Measurements from ENCODE around the gene RPL5.

Gene RPL5

GRCh38 chr1:92820551-92820950 is 11.3 kb upstream of the RPL5 start:
- TF ChIP-seq HIC1 (tag by site-specific recombination; IDR thresholded peaks at IDR 0.05) (no peak), ZBTB48 (tag by site-specific recombination; IDR thresholded peaks at IDR 0.05) (no peak), ZBTB21 (tag by site-specific recombination; IDR thresholded peaks at IDR 0.05) (no peak), ZNF404 (tag by site-specific recombination; IDR thresholded peaks at IDR 0.05) (no peak), ZNF791 (tag by site-specific recombination; IDR thresholded peaks at IDR 0.05) (no peak), ZNF121 (tag by site-specific recombination; IDR thresholded peaks at IDR 0.05) (no peak), GLIS1 (tag by site-specific recombination; IDR thresholded peaks at IDR 0.05) (no peak), ZNF202 (tag by site-specific recombination; IDR thresholded peaks at IDR 0.05; ENCODE audit: borderline replicate concordance) (no peak), ZNF114 (tag by site-specific recombination; IDR thresholded peaks at IDR 0.05) (no peak), ZBTB6 (tag by site-specific recombination; IDR thresholded peaks at IDR 0.05) (no peak), ZNF776 (tag by site-specific recombination; IDR thresholded peaks at IDR 0.05; ENCODE audit: borderline replicate concordance) (no peak), ZNF585B (tag by site-specific recombination; IDR thresholded peaks at IDR 0.05) (no peak), SETDB1 (IDR thresholded peaks at IDR 0.05; ENCODE audit: insufficient read length, low read length) (no peak), ZNF843 (tag by site-specific recombination; IDR thresholded peaks at IDR 0.05) (no peak), ZNF311 (tag by site-specific recombination; IDR thresholded peaks at IDR 0.05; ENCODE audit: borderline replicate concordance) (no peak), ZXDB (tag by site-specific recombination; IDR thresholded peaks at IDR 0.05) (no peak), ZNF692 (tag by site-specific recombination; IDR thresholded peaks at IDR 0.05) (no peak)
- TF ChIP-seq, protein P1, sequence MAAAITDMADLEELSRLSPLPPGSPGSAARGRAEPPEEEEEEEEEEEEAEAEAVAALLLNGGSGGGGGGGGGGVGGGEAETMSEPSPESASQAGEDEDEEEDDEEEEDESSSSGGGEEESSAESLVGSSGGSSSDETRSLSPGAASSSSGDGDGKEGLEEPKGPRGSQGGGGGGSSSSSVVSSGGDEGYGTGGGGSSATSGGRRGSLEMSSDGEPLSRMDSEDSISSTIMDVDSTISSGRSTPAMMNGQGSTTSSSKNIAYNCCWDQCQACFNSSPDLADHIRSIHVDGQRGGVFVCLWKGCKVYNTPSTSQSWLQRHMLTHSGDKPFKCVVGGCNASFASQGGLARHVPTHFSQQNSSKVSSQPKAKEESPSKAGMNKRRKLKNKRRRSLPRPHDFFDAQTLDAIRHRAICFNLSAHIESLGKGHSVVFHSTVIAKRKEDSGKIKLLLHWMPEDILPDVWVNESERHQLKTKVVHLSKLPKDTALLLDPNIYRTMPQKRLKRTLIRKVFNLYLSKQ (tag by site-specific recombination; IDR thresholded peaks at IDR 0.05; ENCODE audit: borderline replicate concordance) = no peak
- no peaks in the 10 kb centered on the region for H3K36me3 ChIP-seq (ENCODE audit: control insufficient read depth in 2 of 2, insufficient read depth in 1 of 2, low read length in 2 of 2)
- ChIA-PET CTCF (interaction anchor here (0.6 to 1.8 kb wide), 4 partner anchors 11 to 173 kb away, joined by 3 to 10 read pairs (median 5); partner anchors contain the start of gene RPL5), POLR2A (interaction anchor here (2.6 kb wide), 1 partner anchor 11 kb away, joined by 19 read pairs; the partner anchor contains the start of gene RPL5)
- H3K4me3 ChIP-seq (ENCODE audit: low read depth, low read length) = no peak overlapping the region
- H3K27ac ChIP-seq (ENCODE audit: extremely low read depth, low read depth, low read length) = no peak overlapping the region
- no peaks in the 10 kb centered on the region for H3K9me3 ChIP-seq (ENCODE audit: control insufficient read depth, insufficient read depth, low read depth, low read length)
- H3K4me1 ChIP-seq (ENCODE audit: control insufficient read depth, insufficient read depth, low read length) = no peaks in the 10 kb centered on the region

GRCh38 chr1:92822879-92823278 is 9.0 kb upstream of the RPL5 start:
- Histone ChIP-seq H3K4me3 (ENCODE audit: low read depth, low read length) (no peak overlapping the region), H3K36me3 (ENCODE audit: control insufficient read depth in 2 of 2, insufficient read depth in 1 of 2, low read length in 2 of 2) (no peaks in the 10 kb centered on the region), H3K4me1 (ENCODE audit: control insufficient read depth, insufficient read depth, low read length) (no peaks in the 10 kb centered on the region), H3K27ac (ENCODE audit: extremely low read depth, low read depth, low read length) (no peak overlapping the region), H3K9me3 (ENCODE audit: control insufficient read depth, insufficient read depth, low read depth, low read length) (no peaks in the 10 kb centered on the region)
- CTCF ChIA-PET = interaction anchor here (0.6 kb wide), 1 partner anchor 32 kb away, joined by 3 read pairs; no protein-coding TSS in a partner anchor
- POLR2A ChIA-PET = no interaction called here
- TF ChIP-seq ZNF501 (tag by site-specific recombination; IDR thresholded peaks at IDR 0.05) (no peak), ZNF549 (tag by site-specific recombination; IDR thresholded peaks at IDR 0.05) (no peak), MEIS1 (CRISPR knock-in tag; IDR thresholded peaks at IDR 0.05; ENCODE audit: borderline replicate concordance) (no peak), ZBTB48 (tag by site-specific recombination; IDR thresholded peaks at IDR 0.05) (no peak), ZNF514 (tag by site-specific recombination; IDR thresholded peaks at IDR 0.05) (no peak), ZNF155 (tag by site-specific recombination; IDR thresholded peaks at IDR 0.05) (no peak), ZBTB44 (tag by site-specific recombination; IDR thresholded peaks at IDR 0.05) (no peak), ZNF621 (tag by site-specific recombination; IDR thresholded peaks at IDR 0.05) (no peak), PRDM1 (tag by site-specific recombination; IDR thresholded peaks at IDR 0.05) (peak; percentile 8; the same call in 1 of the 2 replicates), ZNF174 (tag by site-specific recombination; IDR thresholded peaks at IDR 0.05) (no peak), HOXC10 (CRISPR knock-in tag; IDR thresholded peaks at IDR 0.05) (no peak), ZNF596 (tag by site-specific recombination; IDR thresholded peaks at IDR 0.05) (no peak), OVOL3 (tag by site-specific recombination; IDR thresholded peaks at IDR 0.05) (no peak)
